MM.1S (cell line): ENCODE data around the gene PDZRN3.

Experiments
- DNase-seq: peaks from one replicate; pipeline ENCODE4 v3.0.0-alpha.2; 2015
- H2AFZ ChIP-seq: fragments of 300-600 bp; sonication (generic); 2 replicates; pipeline ENCODE4 v1.6.0; 2016; ENCODE audit warnings: antibody characterized with exemption, low read length
- H3F3A ChIP-seq: fragments of 300-600 bp; sonication (generic); 2 replicates; pipeline ENCODE4 v1.6.1; 2016; ENCODE audit warnings: mild to moderate bottlenecking, antibody characterized with exemption, low read length, moderate library complexity, mixed read lengths; ENCODE audit not compliant: insufficient read depth
- H3K27ac ChIP-seq: fragments of 300-600 bp; sonication (generic); 2 replicates; pipeline ENCODE4 v1.5.1; 2016; ENCODE audit warnings: mild to moderate bottlenecking, low read length
- H3K27me3 ChIP-seq: fragments of 300-600 bp; sonication (generic); replicated peaks from 2 replicates; pipeline ENCODE4 v1.6.0; 2016; ENCODE audit warnings: low read length; ENCODE audit not compliant: insufficient read depth
- H3K36me3 ChIP-seq: fragments of 300-600 bp; sonication (generic); replicated peaks from 2 replicates; pipeline ENCODE4 v1.6.1; 2016; ENCODE audit warnings: mild to moderate bottlenecking, low read length, mixed read lengths; ENCODE audit not compliant: insufficient read depth
- H3K4me1 ChIP-seq: fragments of 300-600 bp; sonication (generic); 2 replicates; pipeline ENCODE4 v1.6.1; 2016; ENCODE audit warnings: low read length, mixed read lengths
- H3K4me2 ChIP-seq: fragments of 300-600 bp; sonication (generic); 2 replicates; pipeline ENCODE4 v1.6.0; 2016; ENCODE audit warnings: low read depth, low read length
- H3K4me3 ChIP-seq: fragments of 300-600 bp; sonication (generic); 2 replicates; pipeline ENCODE4 v1.5.1; 2016; ENCODE audit warnings: low read length, mixed read lengths
- H3K79me2 ChIP-seq: fragments of 300-600 bp; sonication (generic); 2 replicates; pipeline ENCODE4 v1.6.1; 2016; ENCODE audit warnings: mixed run types, low read length, mixed read lengths
- H3K9ac ChIP-seq: fragments of 300-600 bp; sonication (generic); 2 replicates; pipeline ENCODE4 v1.6.1; 2016; ENCODE audit warnings: low read length, mixed read lengths
- H3K9me2 ChIP-seq: fragments of 300-600 bp; sonication (generic); replicated peaks from 2 replicates; pipeline ENCODE4 v1.6.1; 2016; ENCODE audit warnings: mild to moderate bottlenecking, low read length, mixed read lengths; ENCODE audit not compliant: insufficient read depth
- H3K9me3 ChIP-seq: fragments of 300-600 bp; sonication (generic); replicated peaks from 2 replicates; pipeline ENCODE4 v1.6.1; 2016; ENCODE audit warnings: mild to moderate bottlenecking, low read length, mixed read lengths; ENCODE audit not compliant: insufficient read depth
- H4K20me1 ChIP-seq: fragments of 300-600 bp; sonication (generic); 2 replicates; pipeline ENCODE4 v1.6.1; 2016; ENCODE audit warnings: mild to moderate bottlenecking, low read length, moderate library complexity, mixed read lengths; ENCODE audit not compliant: insufficient read depth
- CTCF ChIP-seq: fragments of 300-600 bp; sonication (generic); IDR thresholded peaks from 2 replicates; pipeline ENCODE4 v1.5.1; 2016; ENCODE audit warnings: antibody characterized with exemption, low read length, mixed read lengths
- EZH2 ChIP-seq: fragments of 300-600 bp; sonication (generic); optimal IDR thresholded peaks from 2 replicates; pipeline ENCODE3; 2017; ENCODE audit warnings: low read depth, mild to moderate bottlenecking, antibody characterized with exemption, low read length, mixed read lengths
- EZH2phosphoT487 ChIP-seq: fragments of 300-600 bp; sonication (generic); IDR thresholded peaks from 2 replicates; pipeline ENCODE4 v1.6.1; 2018; ENCODE audit warnings: antibody characterized with exemption, low read length

Gene PDZRN3

GRCh38 chr3:73525591-73525990 is 99.2 kb downstream of the PDZRN3 start:
- Histone ChIP-seq H4K20me1 (no peaks in the 10 kb centered on the region), H3K9me2 (no peaks in the 10 kb centered on the region), H3K9ac (no peak overlapping the region), H3K4me2 (no peak overlapping the region), H3K27ac (no peak overlapping the region), H3F3A (no peaks in the 10 kb centered on the region), H2AFZ (no peak overlapping the region), H3K36me3 (no peaks in the 10 kb centered on the region), H3K4me3 (no peak overlapping the region), H3K27me3 (no peaks in the 10 kb centered on the region), H3K79me2 (no peaks in the 10 kb centered on the region), H3K4me1 (no peaks in the 10 kb centered on the region), H3K9me3 (no peaks in the 10 kb centered on the region)
- no peak for TF ChIP-seq EZH2phosphoT487
- DNase-seq = no peak

- TF ChIP-seq CTCF (no peak), EZH2phosphoT487 (no peak), EZH2 (no peak)
- Histone ChIP-seq H3K4me2 (no peak overlapping the region), H4K20me1 (no peaks in the 10 kb centered on the region), H2AFZ (no peak overlapping the region), H3K27me3 (no peaks in the 10 kb centered on the region), H3K9ac (no peak overlapping the region), H3K79me2 (no peaks in the 10 kb centered on the region), H3K9me3 (no peaks in the 10 kb centered on the region), H3K36me3 (no peaks in the 10 kb centered on the region), H3K4me3 (no peak overlapping the region), H3K27ac (no peak overlapping the region), H3F3A (no peaks in the 10 kb centered on the region), H3K4me1 (no peaks in the 10 kb centered on the region), H3K9me2 (no peaks in the 10 kb centered on the region)
- no peak for DNase-seq
Observed at GRCh38 chr3:73523661-73524060, 101.1 kb downstream of the PDZRN3 start.

GRCh38 chr3:73521734-73522336 is 102.9 kb downstream of the PDZRN3 start:
- no peak for TF ChIP-seq EZH2
- no peak for TF ChIP-seq EZH2phosphoT487
- TF ChIP-seq CTCF = no peak
- no peak overlapping the region for H3K4me3 ChIP-seq
- H3K4me2 ChIP-seq = no peak overlapping the region
- no peaks in the 10 kb centered on the region for H3K36me3 ChIP-seq
- H2AFZ ChIP-seq = no peak overlapping the region
- H3K27ac ChIP-seq = no peak overlapping the region
- H3K4me1 ChIP-seq = no peaks in the 10 kb centered on the region
- H3K9me3 ChIP-seq = no peaks in the 10 kb centered on the region
- no peaks in the 10 kb centered on the region for H4K20me1 ChIP-seq
- no peaks in the 10 kb centered on the region for H3F3A ChIP-seq
- H3K9ac ChIP-seq = no peak overlapping the region
- no peaks in the 10 kb centered on the region for H3K79me2 ChIP-seq
- H3K27me3 ChIP-seq = no peaks in the 10 kb centered on the region
- no peak for DNase-seq
- H3K9me2 ChIP-seq = no peaks in the 10 kb centered on the region

- no peak overlapping the region for H3K4me2 ChIP-seq
- H3K36me3 ChIP-seq = no peaks in the 10 kb centered on the region
- H3K9me3 ChIP-seq = no peaks in the 10 kb centered on the region
- no peak overlapping the region for H3K4me3 ChIP-seq
- DNase-seq = no peak
- H3K27ac ChIP-seq = no peak overlapping the region
- no peaks in the 10 kb centered on the region for H3K27me3 ChIP-seq
- H3K9me2 ChIP-seq = no peaks in the 10 kb centered on the region
- no peak overlapping the region for H2AFZ ChIP-seq
- no peaks in the 10 kb centered on the region for H4K20me1 ChIP-seq
- no peak overlapping the region for H3K9ac ChIP-seq
- TF ChIP-seq CTCF (no peak), EZH2 (no peak), EZH2phosphoT487 (no peak)
- no peaks in the 10 kb centered on the region for H3F3A ChIP-seq
- H3K4me1 ChIP-seq = no peaks in the 10 kb centered on the region
- no peaks in the 10 kb centered on the region for H3K79me2 ChIP-seq
Observed at GRCh38 chr3:73520931-73521461, 103.7 kb downstream of the PDZRN3 start.
